ENCODE measurements around the gene HECW1. TPM values are rescaled to one million over a fixed set of nuclear protein-coding genes. Genes with fewer than 3 reads are reported as not detected.

The HECW1 gene
- total and polyA plus RNA-seq, 2 of the 8 experiments (the other 6 are each of a cell fraction or from before 2014, with no cell fraction given): 2.9 to 12.7 TPM

DNA sequence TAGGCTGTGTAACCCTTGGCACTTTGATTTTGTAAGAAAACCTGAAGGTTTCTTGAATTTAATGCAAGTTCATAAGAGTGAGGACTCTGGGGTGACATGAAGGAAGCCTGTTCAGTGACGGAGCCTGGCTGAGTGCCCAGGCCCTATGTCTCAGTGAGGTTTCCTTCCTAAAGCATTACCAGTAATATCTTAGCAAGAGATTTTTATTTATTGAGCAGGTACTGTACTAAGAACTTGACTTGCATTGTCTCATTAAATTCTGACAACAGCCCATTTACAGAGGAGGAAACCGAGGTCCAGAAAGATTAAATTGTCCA lies 197.2 kb downstream of the HECW1 start (continued):
- TF ChIP-seq, protein P1, sequence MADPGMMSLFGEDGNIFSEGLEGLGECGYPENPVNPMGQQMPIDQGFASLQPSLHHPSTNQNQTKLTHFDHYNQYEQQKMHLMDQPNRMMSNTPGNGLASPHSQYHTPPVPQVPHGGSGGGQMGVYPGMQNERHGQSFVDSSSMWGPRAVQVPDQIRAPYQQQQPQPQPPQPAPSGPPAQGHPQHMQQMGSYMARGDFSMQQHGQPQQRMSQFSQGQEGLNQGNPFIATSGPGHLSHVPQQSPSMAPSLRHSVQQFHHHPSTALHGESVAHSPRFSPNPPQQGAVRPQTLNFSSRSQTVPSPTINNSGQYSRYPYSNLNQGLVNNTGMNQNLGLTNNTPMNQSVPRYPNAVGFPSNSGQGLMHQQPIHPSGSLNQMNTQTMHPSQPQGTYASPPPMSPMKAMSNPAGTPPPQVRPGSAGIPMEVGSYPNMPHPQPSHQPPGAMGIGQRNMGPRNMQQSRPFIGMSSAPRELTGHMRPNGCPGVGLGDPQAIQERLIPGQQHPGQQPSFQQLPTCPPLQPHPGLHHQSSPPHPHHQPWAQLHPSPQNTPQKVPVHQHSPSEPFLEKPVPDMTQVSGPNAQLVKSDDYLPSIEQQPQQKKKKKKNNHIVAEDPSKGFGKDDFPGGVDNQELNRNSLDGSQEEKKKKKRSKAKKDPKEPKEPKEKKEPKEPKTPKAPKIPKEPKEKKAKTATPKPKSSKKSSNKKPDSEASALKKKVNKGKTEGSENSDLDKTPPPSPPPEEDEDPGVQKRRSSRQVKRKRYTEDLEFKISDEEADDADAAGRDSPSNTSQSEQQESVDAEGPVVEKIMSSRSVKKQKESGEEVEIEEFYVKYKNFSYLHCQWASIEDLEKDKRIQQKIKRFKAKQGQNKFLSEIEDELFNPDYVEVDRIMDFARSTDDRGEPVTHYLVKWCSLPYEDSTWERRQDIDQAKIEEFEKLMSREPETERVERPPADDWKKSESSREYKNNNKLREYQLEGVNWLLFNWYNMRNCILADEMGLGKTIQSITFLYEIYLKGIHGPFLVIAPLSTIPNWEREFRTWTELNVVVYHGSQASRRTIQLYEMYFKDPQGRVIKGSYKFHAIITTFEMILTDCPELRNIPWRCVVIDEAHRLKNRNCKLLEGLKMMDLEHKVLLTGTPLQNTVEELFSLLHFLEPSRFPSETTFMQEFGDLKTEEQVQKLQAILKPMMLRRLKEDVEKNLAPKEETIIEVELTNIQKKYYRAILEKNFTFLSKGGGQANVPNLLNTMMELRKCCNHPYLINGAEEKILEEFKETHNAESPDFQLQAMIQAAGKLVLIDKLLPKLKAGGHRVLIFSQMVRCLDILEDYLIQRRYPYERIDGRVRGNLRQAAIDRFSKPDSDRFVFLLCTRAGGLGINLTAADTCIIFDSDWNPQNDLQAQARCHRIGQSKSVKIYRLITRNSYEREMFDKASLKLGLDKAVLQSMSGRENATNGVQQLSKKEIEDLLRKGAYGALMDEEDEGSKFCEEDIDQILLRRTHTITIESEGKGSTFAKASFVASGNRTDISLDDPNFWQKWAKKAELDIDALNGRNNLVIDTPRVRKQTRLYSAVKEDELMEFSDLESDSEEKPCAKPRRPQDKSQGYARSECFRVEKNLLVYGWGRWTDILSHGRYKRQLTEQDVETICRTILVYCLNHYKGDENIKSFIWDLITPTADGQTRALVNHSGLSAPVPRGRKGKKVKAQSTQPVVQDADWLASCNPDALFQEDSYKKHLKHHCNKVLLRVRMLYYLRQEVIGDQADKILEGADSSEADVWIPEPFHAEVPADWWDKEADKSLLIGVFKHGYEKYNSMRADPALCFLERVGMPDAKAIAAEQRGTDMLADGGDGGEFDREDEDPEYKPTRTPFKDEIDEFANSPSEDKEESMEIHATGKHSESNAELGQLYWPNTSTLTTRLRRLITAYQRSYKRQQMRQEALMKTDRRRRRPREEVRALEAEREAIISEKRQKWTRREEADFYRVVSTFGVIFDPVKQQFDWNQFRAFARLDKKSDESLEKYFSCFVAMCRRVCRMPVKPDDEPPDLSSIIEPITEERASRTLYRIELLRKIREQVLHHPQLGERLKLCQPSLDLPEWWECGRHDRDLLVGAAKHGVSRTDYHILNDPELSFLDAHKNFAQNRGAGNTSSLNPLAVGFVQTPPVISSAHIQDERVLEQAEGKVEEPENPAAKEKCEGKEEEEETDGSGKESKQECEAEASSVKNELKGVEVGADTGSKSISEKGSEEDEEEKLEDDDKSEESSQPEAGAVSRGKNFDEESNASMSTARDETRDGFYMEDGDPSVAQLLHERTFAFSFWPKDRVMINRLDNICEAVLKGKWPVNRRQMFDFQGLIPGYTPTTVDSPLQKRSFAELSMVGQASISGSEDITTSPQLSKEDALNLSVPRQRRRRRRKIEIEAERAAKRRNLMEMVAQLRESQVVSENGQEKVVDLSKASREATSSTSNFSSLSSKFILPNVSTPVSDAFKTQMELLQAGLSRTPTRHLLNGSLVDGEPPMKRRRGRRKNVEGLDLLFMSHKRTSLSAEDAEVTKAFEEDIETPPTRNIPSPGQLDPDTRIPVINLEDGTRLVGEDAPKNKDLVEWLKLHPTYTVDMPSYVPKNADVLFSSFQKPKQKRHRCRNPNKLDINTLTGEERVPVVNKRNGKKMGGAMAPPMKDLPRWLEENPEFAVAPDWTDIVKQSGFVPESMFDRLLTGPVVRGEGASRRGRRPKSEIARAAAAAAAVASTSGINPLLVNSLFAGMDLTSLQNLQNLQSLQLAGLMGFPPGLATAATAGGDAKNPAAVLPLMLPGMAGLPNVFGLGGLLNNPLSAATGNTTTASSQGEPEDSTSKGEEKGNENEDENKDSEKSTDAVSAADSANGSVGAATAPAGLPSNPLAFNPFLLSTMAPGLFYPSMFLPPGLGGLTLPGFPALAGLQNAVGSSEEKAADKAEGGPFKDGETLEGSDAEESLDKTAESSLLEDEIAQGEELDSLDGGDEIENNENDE (IDR thresholded peaks at IDR 0.05; ENCODE audit: insufficient replicate concordance, low read length): no peak

Data from H1 (cell line).